Measurements from ENCODE around the gene MYRIP. TPM values are rescaled to one million over a fixed set of nuclear protein-coding genes. Genes with fewer than 3 reads are reported as not detected.
"Not testable (repeated sequence)": the region's sequence is repeated elsewhere in the genome, so short reads cannot be mapped to it uniquely, and the experiment has no call there.

MYRIP gene
- total RNA-seq, 2 donors from 2014 or later = not detected

- H3K9me3 ChIP-seq (ENCODE audit: control insufficient read depth, low read length, poor library complexity, severe bottlenecking) = no peaks in the 10 kb centered on the region
- Mint-ChIP-seq H3K4me1 (no peaks in the 10 kb centered on the region), H3K27ac (no peak overlapping the region)
These were observed 235.6 kb downstream of the MYRIP start for GRCh38 chr3:40045051-40045450.

GRCh38 chr3:40046149-40046548 lies 236.7 kb downstream of the MYRIP start:
- no peak for DNase-seq
- H3K9me3 ChIP-seq (ENCODE audit: control insufficient read depth, low read length, poor library complexity, severe bottlenecking) = no peaks in the 10 kb centered on the region
- no peaks in the 10 kb centered on the region for H3K36me3 Mint-ChIP-seq (ENCODE audit: low read depth)
- H3K4me3 Mint-ChIP-seq = no peak overlapping the region
- H3K4me1 Mint-ChIP-seq = no peaks in the 10 kb centered on the region
- H3K27me3 Mint-ChIP-seq = peaks cover 6% of the 10 kb centered on the region
- ATAC-seq = no peak
- no peak overlapping the region for H3K27ac Mint-ChIP-seq

More at GRCh38 chr3:40045051-40045450, 235.6 kb downstream of the MYRIP start:
- DNase-seq = no peak
- Mint-ChIP-seq H3K36me3 (ENCODE audit: low read depth) (no peaks in the 10 kb centered on the region), H3K27me3 (peaks cover 6% of the 10 kb centered on the region), H3K4me3 (no peak overlapping the region)
- no peak for ATAC-seq

- ATAC-seq (no peak), DNase-seq (no peak)
- Mint-ChIP-seq H3K4me1 (no peaks in the 10 kb centered on the region), H3K36me3 (ENCODE audit: low read depth) (no peaks in the 10 kb centered on the region), H3K4me3 (no peak overlapping the region), H3K27ac (no peak overlapping the region), H3K27me3 (peaks cover 6% of the 10 kb centered on the region)
- no peaks in the 10 kb centered on the region for H3K9me3 ChIP-seq (ENCODE audit: control insufficient read depth, low read length, poor library complexity, severe bottlenecking)
These were observed 238.0 kb downstream of the MYRIP start for GRCh38 chr3:40047406-40047805.

GRCh38 chr3:40053663-40054062 lies 244.3 kb downstream of the MYRIP start:
- no peak overlapping the region for H3K4me3 Mint-ChIP-seq
- H3K27me3 Mint-ChIP-seq = no peaks in the 10 kb centered on the region
- H3K36me3 Mint-ChIP-seq (ENCODE audit: low read depth) = no peaks in the 10 kb centered on the region
- no peaks in the 10 kb centered on the region for H3K4me1 Mint-ChIP-seq
- no peaks in the 10 kb centered on the region for H3K9me3 ChIP-seq (ENCODE audit: control insufficient read depth, low read length, poor library complexity, severe bottlenecking)
- ATAC-seq = no peak
- DNase-seq = no peak
- H3K27ac Mint-ChIP-seq = no peak overlapping the region

- Mint-ChIP-seq H3K27ac (no peak overlapping the region), H3K4me3 (no peak overlapping the region), H3K36me3 (ENCODE audit: low read depth) (no peaks in the 10 kb centered on the region), H3K4me1 (no peaks in the 10 kb centered on the region), H3K27me3 (no peaks in the 10 kb centered on the region)
- no peak for DNase-seq
- no peak for ATAC-seq
- H3K9me3 ChIP-seq (ENCODE audit: control insufficient read depth, low read length, poor library complexity, severe bottlenecking) = no peaks in the 10 kb centered on the region
These were observed 245.3 kb downstream of the MYRIP start for GRCh38 chr3:40054568-40055222.

- ATAC-seq = no peak
These were observed 246.0 kb downstream of the MYRIP start for GRCh38 chr3:40055361-40055760.

GRCh38 chr3:40055956-40056355 lies 246.5 kb downstream of the MYRIP start:
- Mint-ChIP-seq H3K27ac (no peak overlapping the region), H3K4me3 (no peak overlapping the region), H3K27me3 (no peaks in the 10 kb centered on the region), H3K4me1 (no peaks in the 10 kb centered on the region), H3K36me3 (ENCODE audit: low read depth) (no peaks in the 10 kb centered on the region)
- ATAC-seq (no peak), DNase-seq (no peak)
- no peaks in the 10 kb centered on the region for H3K9me3 ChIP-seq (ENCODE audit: control insufficient read depth, low read length, poor library complexity, severe bottlenecking)

More at GRCh38 chr3:40055361-40055760, 246.0 kb downstream of the MYRIP start:
- H3K36me3 Mint-ChIP-seq (ENCODE audit: low read depth) = no peaks in the 10 kb centered on the region
- no peaks in the 10 kb centered on the region for H3K27me3 Mint-ChIP-seq
- no peaks in the 10 kb centered on the region for H3K9me3 ChIP-seq (ENCODE audit: control insufficient read depth, low read length, poor library complexity, severe bottlenecking)
- H3K27ac Mint-ChIP-seq = no peak overlapping the region
- no peaks in the 10 kb centered on the region for H3K4me1 Mint-ChIP-seq
- H3K4me3 Mint-ChIP-seq = no peak overlapping the region
- no peak for DNase-seq

DNA sequence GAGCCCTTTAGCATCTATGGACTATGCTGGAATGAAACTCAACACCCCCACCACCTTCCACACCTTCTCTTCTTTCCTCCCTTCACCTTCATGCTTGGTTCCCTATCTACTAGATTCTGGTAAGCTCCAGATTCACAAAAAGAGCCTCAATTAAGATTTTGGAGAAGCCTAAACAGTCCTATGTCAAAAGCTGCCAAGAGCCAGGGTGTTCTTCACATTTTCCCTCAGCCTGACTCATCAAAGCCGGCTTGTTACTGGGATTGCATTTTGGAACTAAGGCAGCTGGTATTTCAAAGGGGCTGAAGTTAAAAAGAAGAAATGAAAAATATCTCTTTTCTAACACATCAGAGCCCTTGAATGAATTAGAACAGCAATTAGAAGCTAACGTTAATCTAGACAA lies 247.7 kb downstream of the MYRIP start:
- ATAC-seq (no peak), DNase-seq (no peak)
- no peaks in the 10 kb centered on the region for H3K36me3 Mint-ChIP-seq (ENCODE audit: low read depth)
- no peaks in the 10 kb centered on the region for H3K27me3 Mint-ChIP-seq
- no peak overlapping the region for H3K27ac Mint-ChIP-seq
- H3K9me3 ChIP-seq (ENCODE audit: control insufficient read depth, low read length, poor library complexity, severe bottlenecking) = no peaks in the 10 kb centered on the region
- no peak overlapping the region for H3K4me3 Mint-ChIP-seq
- no peaks in the 10 kb centered on the region for H3K4me1 Mint-ChIP-seq

GRCh38 chr3:40057786-40058185 lies 248.4 kb downstream of the MYRIP start:
- ATAC-seq (no peak), DNase-seq (no peak)
- H3K4me1 Mint-ChIP-seq = no peaks in the 10 kb centered on the region
- H3K27ac Mint-ChIP-seq = no peak overlapping the region
- no peaks in the 10 kb centered on the region for H3K27me3 Mint-ChIP-seq
- no peaks in the 10 kb centered on the region for H3K9me3 ChIP-seq (ENCODE audit: control insufficient read depth, low read length, poor library complexity, severe bottlenecking)
- H3K4me3 Mint-ChIP-seq = no peak overlapping the region
- H3K36me3 Mint-ChIP-seq (ENCODE audit: low read depth) = no peaks in the 10 kb centered on the region

GRCh38 chr3:40068636-40069035 lies 259.2 kb downstream of the MYRIP start:
- Mint-ChIP-seq H3K27me3 (peaks cover 18% of the 10 kb centered on the region), H3K4me1 (no peaks in the 10 kb centered on the region), H3K36me3 (ENCODE audit: low read depth) (no peaks in the 10 kb centered on the region), H3K4me3 (no peak overlapping the region), H3K27ac (no peak overlapping the region)
- H3K9me3 ChIP-seq (ENCODE audit: control insufficient read depth, low read length, poor library complexity, severe bottlenecking) = no peaks in the 10 kb centered on the region
- DNase-seq = no peak
- no peak for ATAC-seq

DNA sequence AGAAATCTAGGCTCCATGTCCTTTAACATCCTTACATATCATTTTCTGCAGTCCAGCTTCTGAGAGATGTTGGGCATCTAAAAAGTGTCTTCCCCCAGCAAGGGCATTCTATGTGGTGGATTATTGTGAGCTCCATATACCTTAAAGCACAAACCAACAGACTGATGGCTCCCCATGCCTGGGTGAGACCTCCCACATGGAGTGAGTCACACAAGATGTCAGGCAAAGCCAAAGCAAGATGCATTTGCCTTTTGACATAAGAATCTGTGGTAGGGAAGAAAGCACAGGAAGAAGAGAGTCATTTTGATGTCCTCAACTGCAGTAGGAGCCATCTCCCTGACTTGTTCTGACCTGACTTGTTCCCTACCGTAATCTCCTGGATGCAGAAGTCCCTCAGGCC lies 261.4 kb downstream of the MYRIP start:
- H3K27ac Mint-ChIP-seq = no peak overlapping the region
- DNase-seq (no peak), ATAC-seq (no peak)
- H3K27me3 Mint-ChIP-seq = peaks cover 18% of the 10 kb centered on the region
- no peaks in the 10 kb centered on the region for H3K36me3 Mint-ChIP-seq (ENCODE audit: low read depth)
- H3K9me3 ChIP-seq (ENCODE audit: control insufficient read depth, low read length, poor library complexity, severe bottlenecking) = no peaks in the 10 kb centered on the region
- H3K4me3 Mint-ChIP-seq = no peak overlapping the region
- H3K4me1 Mint-ChIP-seq = no peaks in the 10 kb centered on the region

DNA sequence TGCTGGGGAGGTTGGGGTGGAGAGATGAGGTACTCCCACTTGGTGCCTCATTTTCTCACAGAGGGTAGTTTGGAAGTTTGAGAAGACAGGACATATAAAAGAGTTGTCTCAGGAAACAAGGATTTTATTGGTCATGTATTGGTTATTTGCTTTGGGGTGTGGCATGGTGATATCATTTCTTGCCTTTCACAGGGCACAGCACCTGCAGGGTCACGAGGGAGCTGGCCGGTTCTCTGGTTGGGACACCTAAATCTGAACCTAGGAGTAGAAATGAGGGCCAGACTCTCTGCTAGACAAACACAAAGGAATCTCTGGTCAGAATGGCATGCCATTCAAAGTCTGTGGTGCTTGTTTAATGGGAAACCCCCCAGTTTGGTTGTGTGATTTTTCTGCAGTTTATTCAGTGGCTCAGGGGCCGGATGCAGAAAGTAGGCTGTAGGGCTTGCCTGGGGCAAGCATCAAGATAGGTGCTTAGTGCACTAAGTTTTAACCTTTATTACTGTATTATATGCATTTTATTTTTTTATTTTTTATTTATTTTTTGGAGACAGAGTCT lies 262.4 kb downstream of the MYRIP start:
- H3K9me3 ChIP-seq (ENCODE audit: control insufficient read depth, low read length, poor library complexity, severe bottlenecking) = no peaks in the 10 kb centered on the region
- no peak overlapping the region for H3K27ac Mint-ChIP-seq
- no peaks in the 10 kb centered on the region for H3K4me1 Mint-ChIP-seq
- DNase-seq = no peak
- no peak for ATAC-seq
- H3K4me3 Mint-ChIP-seq = no peak overlapping the region
- peaks cover 24% of the 10 kb centered on the region for H3K27me3 Mint-ChIP-seq
- H3K36me3 Mint-ChIP-seq (ENCODE audit: low read depth) = no peaks in the 10 kb centered on the region

- no peaks in the 10 kb centered on the region for H3K9me3 ChIP-seq (ENCODE audit: control insufficient read depth, low read length, poor library complexity, severe bottlenecking)
- DNase-seq (no peak), ATAC-seq (no peak)
- H3K27me3 Mint-ChIP-seq = peaks cover 17% of the 10 kb centered on the region
- no peak overlapping the region for H3K27ac Mint-ChIP-seq
- no peaks in the 10 kb centered on the region for H3K4me1 Mint-ChIP-seq
- H3K4me3 Mint-ChIP-seq = no peak overlapping the region
- H3K36me3 Mint-ChIP-seq (ENCODE audit: low read depth) = no peaks in the 10 kb centered on the region
These were observed 264.1 kb downstream of the MYRIP start for GRCh38 chr3:40073310-40074007.

- DNase-seq; H3K9me3 ChIP-seq (ENCODE audit: control insufficient read depth, low read length, poor library complexity, severe bottlenecking); H3K4me3 Mint-ChIP-seq; H3K36me3 Mint-ChIP-seq (ENCODE audit: low read depth); H3K4me1 Mint-ChIP-seq; ATAC-seq; H3K27ac Mint-ChIP-seq: not testable (repeated sequence)
- H3K27me3 Mint-ChIP-seq = peaks cover 11% of the 10 kb centered on the region
These were observed 267.7 kb downstream of the MYRIP start for GRCh38 chr3:40077139-40077538.

Data from T-helper 17 cell (primary cell).